OCI-LY1 (cell line): ENCODE results near the gene SLC12A3.

ENCODE experiments used
- CTCF ChIP-seq: fragments of 200-600 bp; sonication (generic), shearing (Covaris generic); IDR thresholded peaks from 2 replicates; pipeline ENCODE4 v1.5.1; 2017; ENCODE audit warnings: mild to moderate bottlenecking, antibody characterized with exemption, low read length, moderate library complexity, mixed read lengths
- EZH2 ChIP-seq: fragments of 200-600 bp; sonication (generic), shearing (Covaris generic); IDR thresholded peaks from 2 replicates; pipeline ENCODE4 v1.8.0; 2017; ENCODE audit warnings: borderline replicate concordance, mixed run types, mild to moderate bottlenecking, antibody characterized with exemption, low read length, moderate library complexity, mixed read lengths

DNA sequence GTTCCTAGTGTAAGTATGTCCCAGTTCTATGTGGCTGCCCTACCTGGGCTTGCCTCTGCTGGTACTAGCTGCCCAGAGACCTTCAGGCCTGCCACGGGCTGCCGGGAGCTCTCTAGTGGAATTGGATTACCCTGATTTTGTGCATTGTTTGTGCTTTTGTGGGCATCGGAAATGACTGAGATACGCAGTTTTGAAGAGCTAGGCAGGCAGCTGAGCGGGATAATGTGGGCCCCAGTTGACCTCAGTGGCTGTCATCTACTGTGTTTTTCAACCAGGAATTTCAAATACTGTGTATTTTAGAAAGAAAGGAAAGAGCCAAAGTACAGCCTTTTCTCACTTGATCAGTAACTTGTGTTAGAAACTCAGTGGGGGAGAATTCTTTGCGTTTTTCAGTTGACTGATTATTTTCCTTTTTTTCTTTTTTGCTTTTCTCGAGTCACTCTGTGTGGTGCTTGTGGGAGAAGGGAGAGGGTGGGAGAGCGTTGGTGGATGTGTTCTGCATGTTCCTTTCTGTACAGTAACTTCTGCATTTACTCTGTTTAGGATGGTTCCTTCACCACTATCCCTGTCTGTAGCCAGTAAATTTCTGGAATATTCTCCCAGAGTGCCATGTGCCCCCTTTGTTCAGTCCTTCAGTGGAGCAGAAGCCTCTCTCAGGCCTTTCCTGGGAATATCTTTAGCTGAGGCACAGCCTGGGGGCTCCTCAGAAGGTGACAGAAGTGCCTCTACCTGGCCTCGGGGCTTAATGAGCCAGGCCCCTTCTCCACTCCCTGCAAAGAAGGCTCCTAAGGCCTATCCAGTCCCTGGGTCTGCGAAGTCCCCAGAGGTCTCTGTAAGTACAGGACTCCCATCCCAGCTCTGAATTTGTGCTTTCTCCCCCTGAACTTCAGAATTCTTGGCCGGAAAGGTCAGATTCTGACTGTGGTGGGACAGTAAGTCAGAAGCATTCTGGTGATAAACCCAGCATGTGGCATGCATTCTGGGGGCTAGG is 15.0 kb upstream of the SLC12A3 start:
- TF ChIP-seq CTCF (no peak), EZH2 (no peak)
